ENCODE results near the gene GFPT1. TPM values are rescaled to one million over a fixed set of nuclear protein-coding genes. Genes with fewer than 3 reads are reported as not detected.

The GFPT1 gene
- total and polyA plus RNA-seq, 5 donors from 2014 or later = 8.0 to 20.7 (median 12.0) TPM

- DNase-seq (no peak), ATAC-seq (ENCODE audit: low read depth in 2 of 2) (no peak)
- Mint-ChIP-seq H3K4me1 (no peaks in the 10 kb centered on the region), H3K36me3 (no peaks in the 10 kb centered on the region), H3K27me3 (peaks cover 32% of the 10 kb centered on the region), H3K9me3 (peaks cover 0 to 6% (median 0%) of the 10 kb centered on the region in 7 donors), H3K4me3 (no peak overlapping the region), H3K27ac (no peak overlapping the region)
- Histone ChIP-seq H3K27ac (ENCODE audit: insufficient read depth, low read length, poor library complexity, severe bottlenecking) (no peak overlapping the region), H3K4me1 (ENCODE audit: control insufficient read depth, insufficient read depth, low read length, poor library complexity, severe bottlenecking) (no peaks in the 10 kb centered on the region), H3K36me3 (ENCODE audit: control insufficient read depth, insufficient read depth, low read length) (no peaks in the 10 kb centered on the region), H3K9me3 (ENCODE audit: control insufficient read depth in 2 of 2, low read length in 2 of 2) (peaks cover 0 to 3% of the 10 kb centered on the region in 2 experiments), H3K27me3 (ENCODE audit: control insufficient read depth, insufficient read depth, low read length) (peaks cover 8% of the 10 kb centered on the region), H3K4me3 (ENCODE audit: low read depth, low read length) (no peak overlapping the region)
These were observed 88.2 kb downstream of the GFPT1 start for GRCh38 chr2:69298862-69299261.

- DNase-seq (no peak), ATAC-seq (ENCODE audit: low read depth in 2 of 2) (no peak)
- no peaks in the 10 kb centered on the region for H3K36me3 ChIP-seq (ENCODE audit: control insufficient read depth, insufficient read depth, low read length)
- Mint-ChIP-seq H3K27ac (no peak overlapping the region), H3K4me1 (no peaks in the 10 kb centered on the region), H3K9me3 (peaks cover 0 to 6% (median 0%) of the 10 kb centered on the region in 7 donors), H3K36me3 (no peaks in the 10 kb centered on the region), H3K4me3 (no peak overlapping the region), H3K27me3 (peaks cover 33% of the 10 kb centered on the region)
- no peaks in the 10 kb centered on the region for H3K9me3 ChIP-seq (ENCODE audit: control insufficient read depth in 2 of 2, low read length in 2 of 2)
- H3K27me3 ChIP-seq (ENCODE audit: control insufficient read depth, insufficient read depth, low read length) = peaks cover 6% of the 10 kb centered on the region
- no peak overlapping the region for H3K27ac ChIP-seq (ENCODE audit: insufficient read depth, low read length, poor library complexity, severe bottlenecking)
- H3K4me1 ChIP-seq (ENCODE audit: control insufficient read depth, insufficient read depth, low read length, poor library complexity, severe bottlenecking) = no peaks in the 10 kb centered on the region
- no peak overlapping the region for H3K4me3 ChIP-seq (ENCODE audit: low read depth, low read length)
These were observed 88.8 kb downstream of the GFPT1 start for GRCh38 chr2:69298261-69298660.

GRCh38 chr2:69297216-69297615 lies 89.8 kb downstream of the GFPT1 start:
- Mint-ChIP-seq H3K36me3 (no peaks in the 10 kb centered on the region), H3K27me3 (peaks cover 25% of the 10 kb centered on the region), H3K4me1 (no peaks in the 10 kb centered on the region), H3K27ac (no peak overlapping the region), H3K4me3 (no peak overlapping the region), H3K9me3 (peaks cover 0 to 1% (median 0%) of the 10 kb centered on the region in 7 donors)
- ATAC-seq (ENCODE audit: low read depth in 2 of 2) (no peak), DNase-seq (no peak)
- H3K27ac ChIP-seq (ENCODE audit: insufficient read depth, low read length, poor library complexity, severe bottlenecking) = no peak overlapping the region
- peaks cover 5% of the 10 kb centered on the region for H3K27me3 ChIP-seq (ENCODE audit: control insufficient read depth, insufficient read depth, low read length)
- H3K4me3 ChIP-seq (ENCODE audit: low read depth, low read length) = no peak overlapping the region
- no peaks in the 10 kb centered on the region for H3K4me1 ChIP-seq (ENCODE audit: control insufficient read depth, insufficient read depth, low read length, poor library complexity, severe bottlenecking)
- no peaks in the 10 kb centered on the region for H3K36me3 ChIP-seq (ENCODE audit: control insufficient read depth, insufficient read depth, low read length)
- H3K9me3 ChIP-seq (ENCODE audit: control insufficient read depth in 2 of 2, low read length in 2 of 2) = no peaks in the 10 kb centered on the region

- no peaks in the 10 kb centered on the region for H3K36me3 ChIP-seq (ENCODE audit: control insufficient read depth, insufficient read depth, low read length)
- no peak overlapping the region for H3K27ac ChIP-seq (ENCODE audit: insufficient read depth, low read length, poor library complexity, severe bottlenecking)
- H3K27ac Mint-ChIP-seq = no peak overlapping the region
- no peaks in the 10 kb centered on the region for H3K9me3 Mint-ChIP-seq
- no peak overlapping the region for H3K4me3 Mint-ChIP-seq
- no peaks in the 10 kb centered on the region for H3K36me3 Mint-ChIP-seq
- H3K27me3 ChIP-seq (ENCODE audit: control insufficient read depth, insufficient read depth, low read length) = no peaks in the 10 kb centered on the region
- peaks cover 29% of the 10 kb centered on the region for H3K27me3 Mint-ChIP-seq
- ATAC-seq (ENCODE audit: low read depth in 2 of 2) (no peak), DNase-seq (no peak)
- H3K4me1 ChIP-seq (ENCODE audit: control insufficient read depth, insufficient read depth, low read length, poor library complexity, severe bottlenecking) = no peaks in the 10 kb centered on the region
- no peaks in the 10 kb centered on the region for H3K9me3 ChIP-seq (ENCODE audit: control insufficient read depth in 2 of 2, low read length in 2 of 2)
- no peak overlapping the region for H3K4me3 ChIP-seq (ENCODE audit: low read depth, low read length)
- H3K4me1 Mint-ChIP-seq = no peaks in the 10 kb centered on the region
These were observed 90.6 kb downstream of the GFPT1 start for GRCh38 chr2:69296421-69296820.

- no peaks in the 10 kb centered on the region for H3K36me3 ChIP-seq (ENCODE audit: control insufficient read depth, insufficient read depth, low read length)
- H3K9me3 ChIP-seq (ENCODE audit: control insufficient read depth in 2 of 2, low read length in 2 of 2) = no peaks in the 10 kb centered on the region
- H3K4me3 Mint-ChIP-seq = no peak overlapping the region
- H3K4me1 Mint-ChIP-seq = no peaks in the 10 kb centered on the region
- no peak overlapping the region for H3K4me3 ChIP-seq (ENCODE audit: low read depth, low read length)
- ATAC-seq (ENCODE audit: low read depth in 2 of 2) (no peak), DNase-seq (no peak)
- H3K27ac ChIP-seq (ENCODE audit: insufficient read depth, low read length, poor library complexity, severe bottlenecking) = no peak overlapping the region
- no peak overlapping the region for H3K27ac Mint-ChIP-seq
- H3K27me3 ChIP-seq (ENCODE audit: control insufficient read depth, insufficient read depth, low read length) = peaks cover 4% of the 10 kb centered on the region
- H3K36me3 Mint-ChIP-seq = no peaks in the 10 kb centered on the region
- no peaks in the 10 kb centered on the region for H3K4me1 ChIP-seq (ENCODE audit: control insufficient read depth, insufficient read depth, low read length, poor library complexity, severe bottlenecking)
- peaks cover 43% of the 10 kb centered on the region for H3K27me3 Mint-ChIP-seq
- H3K9me3 Mint-ChIP-seq = peaks cover 0 to 2% (median 0%) of the 10 kb centered on the region in 7 donors
These were observed 94.8 kb downstream of the GFPT1 start for GRCh38 chr2:69292256-69292655.

- Mint-ChIP-seq H3K4me1 (no peaks in the 10 kb centered on the region), H3K27ac (no peak overlapping the region), H3K36me3 (no peaks in the 10 kb centered on the region), H3K4me3 (no peak overlapping the region), H3K27me3 (peaks cover 43% of the 10 kb centered on the region), H3K9me3 (peaks cover 0 to 2% (median 0%) of the 10 kb centered on the region in 7 donors)
- no peak for DNase-seq
- H3K27me3 ChIP-seq (ENCODE audit: control insufficient read depth, insufficient read depth, low read length) = peaks cover 4% of the 10 kb centered on the region
- no peaks in the 10 kb centered on the region for H3K36me3 ChIP-seq (ENCODE audit: control insufficient read depth, insufficient read depth, low read length)
- H3K4me3 ChIP-seq (ENCODE audit: low read depth, low read length) = no peak overlapping the region
- no peaks in the 10 kb centered on the region for H3K9me3 ChIP-seq (ENCODE audit: control insufficient read depth in 2 of 2, low read length in 2 of 2)
- no peak overlapping the region for H3K27ac ChIP-seq (ENCODE audit: insufficient read depth, low read length, poor library complexity, severe bottlenecking)
- no peaks in the 10 kb centered on the region for H3K4me1 ChIP-seq (ENCODE audit: control insufficient read depth, insufficient read depth, low read length, poor library complexity, severe bottlenecking)
- no peak for ATAC-seq (ENCODE audit: low read depth in 2 of 2)
These were observed 95.3 kb downstream of the GFPT1 start for GRCh38 chr2:69291721-69292120.

GRCh38 chr2:69291004-69291650 lies 95.9 kb downstream of the GFPT1 start:
- H3K27ac ChIP-seq (ENCODE audit: insufficient read depth, low read length, poor library complexity, severe bottlenecking) = no peak overlapping the region
- Mint-ChIP-seq H3K27me3 (peaks cover 43% of the 10 kb centered on the region), H3K36me3 (no peaks in the 10 kb centered on the region), H3K9me3 (peaks cover 0 to 2% (median 0%) of the 10 kb centered on the region in 7 donors), H3K4me3 (no peak overlapping the region), H3K4me1 (no peaks in the 10 kb centered on the region), H3K27ac (no peak overlapping the region)
- H3K27me3 ChIP-seq (ENCODE audit: control insufficient read depth, insufficient read depth, low read length) = peaks cover 4% of the 10 kb centered on the region
- no peak overlapping the region for H3K4me3 ChIP-seq (ENCODE audit: low read depth, low read length)
- no peaks in the 10 kb centered on the region for H3K4me1 ChIP-seq (ENCODE audit: control insufficient read depth, insufficient read depth, low read length, poor library complexity, severe bottlenecking)
- ATAC-seq (ENCODE audit: low read depth in 2 of 2) (no peak), DNase-seq (no peak)
- no peaks in the 10 kb centered on the region for H3K9me3 ChIP-seq (ENCODE audit: control insufficient read depth in 2 of 2, low read length in 2 of 2)
- H3K36me3 ChIP-seq (ENCODE audit: control insufficient read depth, insufficient read depth, low read length) = no peaks in the 10 kb centered on the region

- Mint-ChIP-seq H3K4me1 (no peaks in the 10 kb centered on the region), H3K27me3 (peaks cover 45% of the 10 kb centered on the region), H3K4me3 (no peak overlapping the region), H3K27ac (no peak overlapping the region), H3K36me3 (no peaks in the 10 kb centered on the region), H3K9me3 (peaks cover 0 to 2% (median 0%) of the 10 kb centered on the region in 7 donors)
- H3K9me3 ChIP-seq (ENCODE audit: control insufficient read depth in 2 of 2, low read length in 2 of 2) = no peaks in the 10 kb centered on the region
- no peaks in the 10 kb centered on the region for H3K36me3 ChIP-seq (ENCODE audit: control insufficient read depth, insufficient read depth, low read length)
- DNase-seq = no peak
- no peak overlapping the region for H3K4me3 ChIP-seq (ENCODE audit: low read depth, low read length)
- H3K27ac ChIP-seq (ENCODE audit: insufficient read depth, low read length, poor library complexity, severe bottlenecking) = no peak overlapping the region
- no peaks in the 10 kb centered on the region for H3K4me1 ChIP-seq (ENCODE audit: control insufficient read depth, insufficient read depth, low read length, poor library complexity, severe bottlenecking)
- H3K27me3 ChIP-seq (ENCODE audit: control insufficient read depth, insufficient read depth, low read length) = peaks cover 4% of the 10 kb centered on the region
- no peak for ATAC-seq (ENCODE audit: low read depth in 2 of 2)
These were observed 98.6 kb downstream of the GFPT1 start for GRCh38 chr2:69288429-69288828.
